GM12873 (cell line): ENCODE data around the gene BOLA1.

Source experiments
- TF ChIP-seq, protein P1 (sequence below): IDR thresholded peaks from 2 replicates; pipeline ENCODE4 v1.5.1; 2012; ENCODE audit warnings: low read depth, mild to moderate bottlenecking, moderate library complexity, low read length, control low read depth; ENCODE audit not compliant: insufficient read depth; ENCODE audit errors: missing control alignments

Gene BOLA1

DNA sequence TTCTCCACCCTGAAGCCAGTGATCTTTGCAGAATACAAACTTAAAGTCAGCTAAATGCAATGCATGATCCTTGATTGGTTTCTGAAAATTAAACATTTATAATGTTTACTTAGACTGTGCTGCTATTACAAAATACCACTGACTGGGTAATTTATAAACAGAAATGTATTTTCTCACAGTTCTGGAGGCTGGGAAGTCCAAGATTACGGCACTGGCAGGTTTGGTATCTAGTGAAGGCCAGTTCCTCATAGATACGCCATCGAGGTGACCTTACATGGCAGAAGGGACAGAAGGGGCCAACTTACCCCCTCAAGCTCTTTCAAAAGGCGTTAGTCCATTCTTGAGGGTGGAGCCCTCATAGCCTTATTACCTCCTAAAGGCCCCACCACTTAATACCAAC lies 2.8 kb upstream of the BOLA1 start:
- TF ChIP-seq, protein P1, sequence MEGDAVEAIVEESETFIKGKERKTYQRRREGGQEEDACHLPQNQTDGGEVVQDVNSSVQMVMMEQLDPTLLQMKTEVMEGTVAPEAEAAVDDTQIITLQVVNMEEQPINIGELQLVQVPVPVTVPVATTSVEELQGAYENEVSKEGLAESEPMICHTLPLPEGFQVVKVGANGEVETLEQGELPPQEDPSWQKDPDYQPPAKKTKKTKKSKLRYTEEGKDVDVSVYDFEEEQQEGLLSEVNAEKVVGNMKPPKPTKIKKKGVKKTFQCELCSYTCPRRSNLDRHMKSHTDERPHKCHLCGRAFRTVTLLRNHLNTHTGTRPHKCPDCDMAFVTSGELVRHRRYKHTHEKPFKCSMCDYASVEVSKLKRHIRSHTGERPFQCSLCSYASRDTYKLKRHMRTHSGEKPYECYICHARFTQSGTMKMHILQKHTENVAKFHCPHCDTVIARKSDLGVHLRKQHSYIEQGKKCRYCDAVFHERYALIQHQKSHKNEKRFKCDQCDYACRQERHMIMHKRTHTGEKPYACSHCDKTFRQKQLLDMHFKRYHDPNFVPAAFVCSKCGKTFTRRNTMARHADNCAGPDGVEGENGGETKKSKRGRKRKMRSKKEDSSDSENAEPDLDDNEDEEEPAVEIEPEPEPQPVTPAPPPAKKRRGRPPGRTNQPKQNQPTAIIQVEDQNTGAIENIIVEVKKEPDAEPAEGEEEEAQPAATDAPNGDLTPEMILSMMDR, result no peak

DNA sequence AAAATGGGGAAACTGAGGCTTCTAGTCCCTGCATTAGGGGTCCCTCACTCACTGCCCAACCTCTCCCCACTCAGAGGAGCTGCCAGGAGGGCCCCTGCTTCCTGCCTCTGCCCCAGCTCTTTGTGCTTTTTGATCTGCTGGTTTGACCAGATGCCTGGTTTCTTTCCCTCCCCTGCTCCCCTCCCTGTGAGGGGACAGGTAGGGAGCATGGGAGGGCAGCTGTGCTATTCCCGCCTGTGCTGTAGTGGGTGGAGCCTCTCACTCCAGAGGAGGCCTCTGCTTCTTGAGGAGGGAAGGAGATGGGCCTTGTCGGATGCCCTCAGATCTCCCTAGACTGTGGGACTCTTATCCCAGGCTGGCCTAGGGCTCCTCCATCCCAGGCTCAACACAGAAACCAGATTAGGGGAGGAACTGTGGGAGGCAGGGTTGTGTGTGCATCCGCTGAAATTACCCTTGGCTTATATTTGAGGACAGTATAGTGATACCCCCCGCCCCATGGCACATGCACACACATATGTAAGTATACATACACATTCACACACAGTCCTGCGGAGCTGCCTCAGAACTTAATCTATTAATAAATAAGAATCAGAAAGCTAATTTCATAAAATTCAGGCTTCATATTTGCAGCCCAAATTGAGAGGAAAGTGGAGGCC lies 4.6 kb downstream of the BOLA1 start:
- TF ChIP-seq, protein P1, result no peak

DNA sequence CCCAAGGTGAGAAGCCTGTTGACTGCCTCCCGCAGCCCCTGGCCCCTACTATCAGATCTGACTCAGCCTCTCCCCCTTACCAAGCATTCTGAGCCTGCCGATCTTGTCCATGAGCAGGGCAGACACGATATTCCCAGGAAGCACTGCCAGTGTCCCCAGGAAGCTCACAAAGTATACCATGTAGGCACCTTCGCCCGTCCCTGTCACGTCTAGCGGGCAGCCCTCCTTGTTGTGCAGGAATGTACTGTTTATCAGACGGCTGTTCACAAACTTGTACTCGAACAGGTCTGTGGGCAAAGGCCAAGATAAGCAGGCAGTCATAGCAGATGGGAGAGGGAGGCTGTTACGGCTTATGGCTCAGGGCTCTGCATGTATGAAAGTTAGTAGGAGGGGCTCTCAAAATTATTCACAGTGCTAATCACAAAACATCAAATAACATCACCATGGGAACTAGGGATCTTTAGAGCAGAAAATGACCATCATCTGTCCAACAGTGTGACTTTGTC lies 7.3 kb downstream of the BOLA1 start:
- TF ChIP-seq, protein P1, result no peak

DNA sequence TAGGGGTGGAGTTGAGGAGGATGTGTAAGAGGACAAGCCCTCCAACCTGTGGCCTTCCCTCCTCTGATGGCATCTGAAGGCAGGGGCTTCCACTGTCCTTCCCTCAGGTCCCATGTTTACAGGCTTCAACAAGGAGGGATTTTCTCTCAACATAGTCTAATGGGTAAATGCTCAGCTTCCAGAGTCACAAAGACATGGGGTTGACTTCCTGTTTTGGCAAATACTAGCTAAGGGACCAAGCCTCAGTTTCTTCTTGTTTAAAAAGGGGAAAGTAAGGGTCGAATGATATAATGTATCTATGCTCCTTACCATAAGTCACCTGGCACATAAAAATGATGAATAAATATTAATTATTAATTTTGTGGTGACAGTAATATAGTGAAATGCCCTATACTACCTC lies 15.2 kb downstream of the BOLA1 start:
- TF ChIP-seq, protein P1, result no peak

DNA sequence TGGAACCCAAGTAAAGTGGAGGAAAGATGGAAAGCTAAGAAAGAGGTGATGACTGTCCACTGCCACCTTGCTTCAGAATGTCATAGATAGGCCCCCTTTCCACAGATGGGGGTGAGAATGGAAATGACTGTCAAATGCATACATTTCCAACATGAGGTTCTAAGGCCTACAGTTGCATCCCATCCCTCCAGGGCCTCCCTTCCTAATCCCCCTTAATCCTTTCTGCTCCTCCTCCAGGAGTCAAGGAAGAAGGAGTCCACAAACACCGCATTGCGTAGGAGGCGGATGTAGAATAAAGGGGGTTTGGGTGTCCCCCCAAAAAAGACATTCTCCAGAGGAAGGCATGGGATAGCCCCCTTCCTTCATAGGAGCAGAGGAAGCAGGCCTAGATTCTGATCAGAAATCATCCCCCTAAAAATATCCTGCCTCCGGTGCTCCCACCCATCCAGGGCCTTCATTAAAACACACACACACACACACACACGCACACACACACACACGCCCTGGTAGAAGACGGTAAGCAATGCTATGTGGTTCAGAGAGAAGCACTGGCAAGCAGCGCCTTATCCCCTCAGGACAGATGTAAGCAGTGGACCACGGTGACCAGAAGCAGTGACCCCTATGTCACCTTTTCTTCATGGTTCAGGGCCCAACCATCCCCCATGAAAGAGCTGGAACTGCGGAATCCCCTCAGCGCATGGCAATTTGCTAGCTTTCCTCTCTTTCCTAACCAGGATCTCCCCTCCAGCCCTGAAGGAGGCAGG lies 16.2 kb downstream of the BOLA1 start:
- TF ChIP-seq, protein P1, result no peak

DNA sequence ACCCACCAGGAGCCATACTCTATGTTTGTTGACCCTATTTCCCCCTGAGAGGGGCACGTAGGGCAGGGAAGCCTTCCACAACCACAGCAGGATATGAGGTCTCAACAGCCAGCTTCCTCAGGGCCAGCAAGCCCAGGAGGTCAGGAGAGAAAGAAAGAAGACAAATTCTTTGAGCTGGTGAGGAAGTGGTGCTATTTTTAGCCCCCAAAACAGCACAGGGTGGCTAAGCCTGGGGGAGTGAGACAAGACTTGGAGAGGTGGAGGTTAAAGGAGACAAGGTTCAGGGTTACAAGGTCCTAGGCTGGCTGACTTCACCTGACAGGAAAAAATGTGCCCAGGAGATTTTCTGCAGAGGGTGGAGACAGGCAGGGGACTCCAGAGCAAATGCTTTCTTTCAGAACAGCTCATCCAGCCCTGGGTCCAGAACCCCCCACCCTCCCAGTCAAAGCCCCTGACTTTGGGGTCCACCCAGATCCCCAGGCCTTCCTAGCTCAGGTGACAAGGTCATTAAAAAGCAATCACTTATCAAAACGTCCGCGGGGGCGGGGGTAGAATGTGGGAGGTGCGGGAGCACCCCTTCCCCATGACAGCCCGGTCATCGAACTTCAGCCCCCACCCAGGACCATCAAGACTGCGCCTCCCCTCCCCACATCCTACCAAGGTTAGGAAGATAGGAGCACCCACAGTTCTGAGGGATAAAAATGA lies 17.0 kb downstream of the BOLA1 start:
- TF ChIP-seq, protein P1, result no peak

DNA sequence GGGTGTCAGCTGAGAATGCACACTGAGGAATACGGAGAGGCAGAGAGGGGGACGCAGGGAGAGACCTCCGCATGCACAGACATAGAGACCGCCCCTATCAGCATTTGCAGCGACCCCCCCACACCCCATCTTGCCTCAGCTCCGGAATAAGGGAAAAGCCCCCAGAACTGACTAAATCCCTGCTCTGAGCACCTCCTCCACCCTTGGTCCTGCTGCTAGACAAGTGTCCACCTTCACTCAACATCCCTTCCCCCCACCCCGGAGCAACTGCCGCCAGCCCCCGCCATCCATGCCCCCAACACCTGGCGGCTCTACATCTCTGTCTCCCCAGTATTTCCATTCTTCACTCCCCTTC lies 17.5 kb downstream of the BOLA1 start:
- TF ChIP-seq, protein P1, result no peak
